K562 (cell line): ENCODE measurements around the gene EZH2. TPM values are rescaled to one million over a fixed set of nuclear protein-coding genes. Genes with fewer than 3 reads are reported as not detected.

ENCODE experiments used
- E2F3 ChIP-seq: fragments of 250-450 bp; sonication (Bioruptor Pico); IDR thresholded peaks from 2 replicates; pipeline ENCODE4 v1.4.0; 2020; ENCODE audit warnings: mild to moderate bottlenecking
- E4F1 ChIP-seq: fragments of 250-450 bp; sonication (Bioruptor Pico); IDR thresholded peaks from 2 replicates; pipeline ENCODE4 v1.5.0; 2021; ENCODE audit warnings: mild to moderate bottlenecking, borderline replicate concordance
- GATAD2A ChIP-seq: fragments of 450-650 bp; IDR thresholded peaks from 2 replicates; pipeline ENCODE4 v1.6.1; 2017
- ILK ChIP-seq: fragments of 450-650 bp; IDR thresholded peaks from 2 replicates; pipeline ENCODE4 v1.6.1; 2016; ENCODE audit warnings: missing genetic modification characterization, low read depth, mild to moderate bottlenecking, missing compliant biosample characterization, moderate library complexity, borderline replicate concordance
- KLF1 ChIP-seq: fragments of 450-650 bp; IDR thresholded peaks from 2 replicates; pipeline ENCODE4 v1.6.1; 2016; ENCODE audit warnings: missing genetic modification characterization, missing compliant biosample characterization
- NELFE ChIP-seq: IDR thresholded peaks from 2 replicates; pipeline ENCODE4 v1.6.1; 2011; ENCODE audit warnings: mild to moderate bottlenecking; ENCODE audit not compliant: insufficient read depth, insufficient read length
- SAFB2 ChIP-seq: fragments of 200-400 bp; formaldehyde crosslinking; IDR thresholded peaks from 2 replicates; pipeline ENCODE4 v1.6.1; 2018; ENCODE audit warnings: borderline replicate concordance, low read length, low read depth, moderate library complexity; ENCODE audit not compliant: severe bottlenecking
- SETDB1 ChIP-seq: IDR thresholded peaks from one replicate; pipeline ENCODE4 v1.6.1; 2012; ENCODE audit warnings: low read length, control low read depth, inconsistent platforms
- SMAD4 ChIP-seq: fragments of 250-450 bp; sonication (Bioruptor Pico); conservative IDR thresholded peaks from 2 replicates; pipeline ENCODE4 v1.8.0; 2021; ENCODE audit warnings: inconsistent platforms, mild to moderate bottlenecking, moderate library complexity
- STAT5B ChIP-seq: fragments of 250-450 bp; sonication (Bioruptor Pico); IDR thresholded peaks from 2 replicates; pipeline ENCODE4 v1.8.0; 2021; ENCODE audit warnings: mild to moderate bottlenecking, inconsistent platforms
- TOE1 ChIP-seq, 2 experiments: fragments of 450-650 bp in 1 of 2; sonication (generic) in 1 of 2; formaldehyde crosslinking in 1 of 2; IDR thresholded peaks; 2 replicates each; pipeline versions ENCODE4 v1.7.1 to v1.8.0; 2016 to 2022; ENCODE audit warnings: borderline replicate concordance in 2 of 2, mild to moderate bottlenecking in 2 of 2, antibody characterized with exemption in 1 of 2, inconsistent platforms in 1 of 2, low read depth in 1 of 2, missing genetic modification reagents in 1 of 2, moderate library complexity in 1 of 2
- ZFPM2 ChIP-seq: fragments of 250-450 bp; sonication (Bioruptor Pico); IDR thresholded peaks from 2 replicates; pipeline ENCODE4 v1.5.1; 2022; ENCODE audit warnings: mild to moderate bottlenecking
- ZNF24 ChIP-seq: fragments of 450-650 bp; IDR thresholded peaks from 2 replicates; pipeline ENCODE4 v1.6.1; 2016
- ZNF3 ChIP-seq: fragments of 250-450 bp; sonication (Bioruptor Pico); IDR thresholded peaks from 2 replicates; pipeline ENCODE4 v1.5.0; 2021; ENCODE audit warnings: mild to moderate bottlenecking, moderate library complexity
- ZNF699 ChIP-seq: fragments of 250-450 bp; sonication (Bioruptor Pico); IDR thresholded peaks from 2 replicates; pipeline ENCODE4 v1.8.0; 2021; ENCODE audit warnings: mild to moderate bottlenecking, moderate library complexity; ENCODE audit not compliant: insufficient replicate concordance
- polyA plus RNA-seq, 8 experiments: library from polyadenylated mRNA; depleted of rRNA in 4 of 8; stranded (reverse) in 5 of 8; unstranded in 3 of 8; fragments of >200 nt; fragmentation: Nextera tagmentation in 2 of 8; fragmentation: Illumina TruSeq in 1 of 8; extraction: Ambion mirVana in 2 of 8; extraction: Trizol in 1 of 8; gene quantifications; 2 replicates each; pipeline versions ENCODE4 v1.2.1 to v1.2.3, GENCODE V29; 2011 to 2014; ENCODE audit warnings: inconsistent platforms in 1 of 8, missing spikeins in 1 of 8
- total RNA-seq, 7 experiments: library from RNA; depleted of rRNA in 6 of 7; stranded (reverse); fragments of >200 nt in 6 of 7; fragmentation: Illumina TruSeq in 2 of 7; extraction: Trizol in 2 of 7; gene quantifications; 2 replicates each; pipeline versions ENCODE4 v1.2.1 to v1.2.3, GENCODE V29; 2011 to 2021; ENCODE audit warnings: low replicate concordance in 1 of 7
- TF ChIP-seq, protein P1 (sequence below): sonication (generic); formaldehyde crosslinking; IDR thresholded peaks from 2 replicates; pipeline ENCODE4 v1.8.0; 2022; ENCODE audit warnings: mild to moderate bottlenecking, low read depth, missing genetic modification reagents
- TF ChIP-seq, protein P2 (sequence below): IDR thresholded peaks from 2 replicates; pipeline ENCODE4 v1.6.1; 2011; ENCODE audit not compliant: insufficient read length; ENCODE audit errors: extremely low read depth

Gene EZH2
- total and polyA plus RNA-seq, 9 of the 15 experiments (the other 6 are each of a cell fraction or from before 2014, with no cell fraction given): 48.7 to 175 (median 98.6) TPM

DNA sequence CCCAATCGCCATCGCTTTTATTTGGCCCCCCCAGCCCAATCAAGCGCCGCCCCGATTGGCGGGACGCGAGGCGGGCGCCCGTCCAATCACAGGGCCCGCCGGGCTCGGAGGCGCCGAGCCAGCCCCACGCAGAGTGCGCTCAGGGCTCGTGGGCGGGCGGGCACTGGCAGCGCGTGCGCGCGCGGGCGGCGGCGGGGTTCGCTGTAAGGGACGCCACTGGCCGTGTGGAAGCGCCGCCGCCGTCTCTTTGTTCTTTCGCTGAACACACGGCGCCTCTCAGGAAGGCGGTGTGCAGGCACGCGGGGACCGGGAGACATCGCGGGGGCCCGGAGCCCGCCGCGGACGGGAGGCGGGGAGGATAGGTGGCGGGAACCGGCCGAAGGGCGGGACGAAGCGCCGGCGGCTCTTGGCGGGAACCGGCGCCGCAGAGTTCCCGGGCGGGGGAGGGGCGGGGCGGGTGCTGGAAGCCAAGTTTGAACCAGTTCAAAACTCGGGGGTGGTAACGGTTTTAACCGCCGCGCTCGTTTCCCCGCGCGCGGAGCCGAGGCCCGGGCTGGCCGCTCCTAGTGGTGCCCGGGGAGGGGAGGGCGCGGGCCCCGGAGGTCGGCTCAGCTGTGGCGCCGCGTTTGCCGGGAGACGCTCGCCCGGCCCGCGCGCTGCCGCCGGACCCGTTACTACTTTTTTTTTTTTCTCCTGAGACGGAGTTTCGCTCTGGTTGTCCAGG, 370 bp upstream of the EZH2 start (continued):
- TF ChIP-seq, protein P1, sequence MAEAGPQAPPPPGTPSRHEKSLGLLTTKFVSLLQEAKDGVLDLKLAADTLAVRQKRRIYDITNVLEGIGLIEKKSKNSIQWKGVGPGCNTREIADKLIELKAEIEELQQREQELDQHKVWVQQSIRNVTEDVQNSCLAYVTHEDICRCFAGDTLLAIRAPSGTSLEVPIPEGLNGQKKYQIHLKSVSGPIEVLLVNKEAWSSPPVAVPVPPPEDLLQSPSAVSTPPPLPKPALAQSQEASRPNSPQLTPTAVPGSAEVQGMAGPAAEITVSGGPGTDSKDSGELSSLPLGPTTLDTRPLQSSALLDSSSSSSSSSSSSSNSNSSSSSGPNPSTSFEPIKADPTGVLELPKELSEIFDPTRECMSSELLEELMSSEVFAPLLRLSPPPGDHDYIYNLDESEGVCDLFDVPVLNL (CRISPR knock-in tag): peak; percentile 90
- peak; percentile 100 for TF ChIP-seq E2F3
- peak; percentile 89 for TF ChIP-seq SMAD4 (CRISPR knock-in tag)
- TF ChIP-seq GATAD2A: peak; percentile 72; the same call in 1 of the 2 replicates
- peak; percentile 71 for TF ChIP-seq ZNF24
- TF ChIP-seq ZNF699 (CRISPR knock-in tag): no peak
- TF ChIP-seq STAT5B (CRISPR knock-in tag): no peak
- TF ChIP-seq ILK: no peak
- peak; percentile 42; the same call in 1 of the 2 replicates for TF ChIP-seq TOE1 (IDR thresholded peaks at IDR 0.05; ENCODE audit: borderline replicate concordance)
- peak; percentile 16; the same call in 1 of the 2 replicates for TF ChIP-seq TOE1 (CRISPR knock-in tag; IDR thresholded peaks at IDR 0.05; ENCODE audit: borderline replicate concordance, low read depth)
- TF ChIP-seq E4F1: no peak
- no peak for TF ChIP-seq SAFB2
- no peak for TF ChIP-seq SETDB1
- no peak for TF ChIP-seq NELFE
- TF ChIP-seq, protein P2, sequence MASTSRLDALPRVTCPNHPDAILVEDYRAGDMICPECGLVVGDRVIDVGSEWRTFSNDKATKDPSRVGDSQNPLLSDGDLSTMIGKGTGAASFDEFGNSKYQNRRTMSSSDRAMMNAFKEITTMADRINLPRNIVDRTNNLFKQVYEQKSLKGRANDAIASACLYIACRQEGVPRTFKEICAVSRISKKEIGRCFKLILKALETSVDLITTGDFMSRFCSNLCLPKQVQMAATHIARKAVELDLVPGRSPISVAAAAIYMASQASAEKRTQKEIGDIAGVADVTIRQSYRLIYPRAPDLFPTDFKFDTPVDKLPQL: no peak
- TF ChIP-seq KLF1 (tag): peak; percentile 31; the same call in 1 of the 2 replicates
- TF ChIP-seq ZNF3 (CRISPR knock-in tag): no peak
- no peak for TF ChIP-seq ZFPM2
- TF ChIP-seq, all 486 proteins: peak for 193
